Liver (tissue), 3 donors: ENCODE measurements around the gene TLCD4.

ENCODE experiments used
- ATF3 ChIP-seq: IDR thresholded peaks from 2 replicates; pipeline ENCODE4 v1.6.1; 2016; ENCODE audit warnings: antibody characterized with exemption
- CTCF ChIP-seq: fragments of 150-350 bp; IDR thresholded peaks from 2 replicates; pipeline ENCODE4 v1.5.1; 2017; ENCODE audit warnings: improper control_type of control experiment, low read depth, low read length; ENCODE audit not compliant: missing input control
- EGR1 ChIP-seq, 2 donors: IDR thresholded peaks; 2 replicates each; pipeline ENCODE4 v1.6.1; 2016 to 2018; ENCODE audit warnings: antibody characterized with exemption in 2 of 2, low read depth in 2 of 2
- FOXA1 ChIP-seq: IDR thresholded peaks from 2 replicates; pipeline ENCODE4 v1.6.1; 2016; ENCODE audit warnings: antibody characterized with exemption
- GABPA ChIP-seq, 2 donors: IDR thresholded peaks in 1 of 2; conservative IDR thresholded peaks in 1 of 2; 2 replicates each; pipeline ENCODE4 v1.6.1; 2016; ENCODE audit warnings: antibody characterized with exemption in 2 of 2, mild to moderate bottlenecking in 1 of 2, moderate library complexity in 1 of 2
- HNF4A ChIP-seq, 2 donors: conservative IDR thresholded peaks; 2 replicates each; pipeline ENCODE4 v1.6.1; 2016; ENCODE audit warnings: antibody characterized with exemption in 2 of 2, mild to moderate bottlenecking in 2 of 2
- JUND ChIP-seq, 2 donors: IDR thresholded peaks; 2 replicates each; pipeline ENCODE4 v1.6.1; 2016; ENCODE audit warnings: antibody characterized with exemption in 2 of 2
- RAD21 ChIP-seq, 2 donors: IDR thresholded peaks; 2 replicates each; pipeline ENCODE4 v1.6.1; 2016; ENCODE audit warnings: antibody characterized with exemption in 2 of 2, mild to moderate bottlenecking in 2 of 2
- SP1 ChIP-seq: IDR thresholded peaks from 2 replicates; pipeline ENCODE4 v1.6.1; 2018; ENCODE audit warnings: antibody characterized with exemption, mild to moderate bottlenecking
- TAF1 ChIP-seq: conservative IDR thresholded peaks from 2 replicates; pipeline ENCODE4 v1.6.1; 2016; ENCODE audit warnings: antibody characterized with exemption, mild to moderate bottlenecking
- YY1 ChIP-seq: IDR thresholded peaks from 2 replicates; pipeline ENCODE4 v1.6.1; 2016; ENCODE audit warnings: antibody characterized with exemption, mild to moderate bottlenecking
- TF ChIP-seq, protein P1 (sequence below): IDR thresholded peaks from 2 replicates; pipeline ENCODE4 v1.6.1; 2016; ENCODE audit warnings: antibody characterized with exemption, mild to moderate bottlenecking
- TF ChIP-seq, protein P2 (sequence below): IDR thresholded peaks from 2 replicates; pipeline ENCODE4 v1.6.1; 2016; ENCODE audit warnings: antibody characterized with exemption
- donor health status: healthy.
- donor health status: healthy.

DNA sequence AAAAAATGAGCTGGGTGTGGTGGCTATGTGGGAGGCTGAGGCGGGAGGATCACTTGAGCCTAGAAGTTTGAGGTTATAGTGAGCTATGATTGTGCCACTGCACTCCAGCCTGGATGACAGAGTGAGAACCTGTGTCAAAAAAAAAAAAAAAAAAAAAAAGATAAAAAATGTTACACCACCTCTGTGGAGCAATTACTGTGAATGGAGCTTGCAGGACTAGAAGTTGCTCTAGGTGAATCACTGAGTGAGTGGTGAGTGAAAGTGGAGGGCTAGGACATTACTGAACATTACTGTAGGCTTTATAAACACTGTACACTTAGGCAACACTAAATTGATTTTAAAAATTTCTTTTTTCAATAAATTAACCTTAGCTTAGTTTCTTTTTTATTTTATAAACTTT lies 21.9 kb downstream of the TLCD4 start:
- TF ChIP-seq CTCF (no peak), TAF1 (no peak), FOXA1 (no peak), HNF4A (conservative IDR thresholded peaks at IDR 0.05) (no peak), YY1 (no peak), RAD21 (IDR thresholded peaks at IDR 0.05) (no peak), JUND (IDR thresholded peaks at IDR 0.05) (no peak), ATF3 (no peak), GABPA (IDR thresholded peaks at IDR 0.05 in 1 of 2, conservative IDR thresholded peaks at IDR 0.05 in 1 of 2) (no peak), EGR1 (IDR thresholded peaks at IDR 0.05; ENCODE audit: low read depth in 2 of 2) (no peak), SP1 (no peak)
- TF ChIP-seq, protein P1, sequence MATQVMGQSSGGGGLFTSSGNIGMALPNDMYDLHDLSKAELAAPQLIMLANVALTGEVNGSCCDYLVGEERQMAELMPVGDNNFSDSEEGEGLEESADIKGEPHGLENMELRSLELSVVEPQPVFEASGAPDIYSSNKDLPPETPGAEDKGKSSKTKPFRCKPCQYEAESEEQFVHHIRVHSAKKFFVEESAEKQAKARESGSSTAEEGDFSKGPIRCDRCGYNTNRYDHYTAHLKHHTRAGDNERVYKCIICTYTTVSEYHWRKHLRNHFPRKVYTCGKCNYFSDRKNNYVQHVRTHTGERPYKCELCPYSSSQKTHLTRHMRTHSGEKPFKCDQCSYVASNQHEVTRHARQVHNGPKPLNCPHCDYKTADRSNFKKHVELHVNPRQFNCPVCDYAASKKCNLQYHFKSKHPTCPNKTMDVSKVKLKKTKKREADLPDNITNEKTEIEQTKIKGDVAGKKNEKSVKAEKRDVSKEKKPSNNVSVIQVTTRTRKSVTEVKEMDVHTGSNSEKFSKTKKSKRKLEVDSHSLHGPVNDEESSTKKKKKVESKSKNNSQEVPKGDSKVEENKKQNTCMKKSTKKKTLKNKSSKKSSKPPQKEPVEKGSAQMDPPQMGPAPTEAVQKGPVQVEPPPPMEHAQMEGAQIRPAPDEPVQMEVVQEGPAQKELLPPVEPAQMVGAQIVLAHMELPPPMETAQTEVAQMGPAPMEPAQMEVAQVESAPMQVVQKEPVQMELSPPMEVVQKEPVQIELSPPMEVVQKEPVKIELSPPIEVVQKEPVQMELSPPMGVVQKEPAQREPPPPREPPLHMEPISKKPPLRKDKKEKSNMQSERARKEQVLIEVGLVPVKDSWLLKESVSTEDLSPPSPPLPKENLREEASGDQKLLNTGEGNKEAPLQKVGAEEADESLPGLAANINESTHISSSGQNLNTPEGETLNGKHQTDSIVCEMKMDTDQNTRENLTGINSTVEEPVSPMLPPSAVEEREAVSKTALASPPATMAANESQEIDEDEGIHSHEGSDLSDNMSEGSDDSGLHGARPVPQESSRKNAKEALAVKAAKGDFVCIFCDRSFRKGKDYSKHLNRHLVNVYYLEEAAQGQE: no peak
- TF ChIP-seq, protein P2, sequence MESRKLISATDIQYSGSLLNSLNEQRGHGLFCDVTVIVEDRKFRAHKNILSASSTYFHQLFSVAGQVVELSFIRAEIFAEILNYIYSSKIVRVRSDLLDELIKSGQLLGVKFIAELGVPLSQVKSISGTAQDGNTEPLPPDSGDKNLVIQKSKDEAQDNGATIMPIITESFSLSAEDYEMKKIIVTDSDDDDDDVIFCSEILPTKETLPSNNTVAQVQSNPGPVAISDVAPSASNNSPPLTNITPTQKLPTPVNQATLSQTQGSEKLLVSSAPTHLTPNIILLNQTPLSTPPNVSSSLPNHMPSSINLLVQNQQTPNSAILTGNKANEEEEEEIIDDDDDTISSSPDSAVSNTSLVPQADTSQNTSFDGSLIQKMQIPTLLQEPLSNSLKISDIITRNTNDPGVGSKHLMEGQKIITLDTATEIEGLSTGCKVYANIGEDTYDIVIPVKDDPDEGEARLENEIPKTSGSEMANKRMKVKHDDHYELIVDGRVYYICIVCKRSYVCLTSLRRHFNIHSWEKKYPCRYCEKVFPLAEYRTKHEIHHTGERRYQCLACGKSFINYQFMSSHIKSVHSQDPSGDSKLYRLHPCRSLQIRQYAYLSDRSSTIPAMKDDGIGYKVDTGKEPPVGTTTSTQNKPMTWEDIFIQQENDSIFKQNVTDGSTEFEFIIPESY: no peak
